Lower leg skin (tissue), 4 donors: Measurements from ENCODE around the gene MRS2. TPM values are rescaled to one million over a fixed set of nuclear protein-coding genes. Genes with fewer than 3 reads are reported as not detected.
"Not testable (repeated sequence)": the region's sequence is repeated elsewhere in the genome, so short reads cannot be mapped to it uniquely, and the experiment has no call there.

ENCODE experiments used
- DNase-seq, 2 donors: peaks; one replicate each; pipeline ENCODE4 v3.0.0-alpha.2; 2019; ENCODE audit warnings: low spot score in 2 of 2
- H3K4me3 ChIP-seq: fragments of 200-600 bp; sonication (generic); 2 replicates; pipeline ENCODE4 v1.5.1; 2017; ENCODE audit warnings: mild to moderate bottlenecking, low read depth; ENCODE audit not compliant: poor library complexity, severe bottlenecking
- POLR2A ChIP-seq, 2 donors: fragments of 450-650 bp; IDR thresholded peaks; one replicate each; pipeline ENCODE4 v1.6.1; 2016 to 2017; ENCODE audit warnings: antibody characterized with exemption in 2 of 2, mild to moderate bottlenecking in 1 of 2, moderate library complexity in 1 of 2
- WGBS, 2 donors: methylation state at CpG; one replicate each; pipeline ENCODE4 v1.1.5; 2018; 5-methylcytosine and 5-hydroxymethylcytosine counted together
- intact Hi-C: fragments of 100-400 bp; cut with DNase I; formaldehyde crosslinking; loops from one replicate; pipeline ENCODE4 v1.15.0; 2023; ENCODE audit warnings: low total_unique reads
- total RNA-seq, 4 donors: library from RNA; depleted of rRNA; stranded (reverse); fragments of >200 nt; gene quantifications; one replicate each; pipeline ENCODE4 v1.1.0, GENCODE V29; 2016
- TF ChIP-seq, protein P1 (sequence below), 3 donors: fragments of 450-650 bp; IDR thresholded peaks; one replicate each; pipeline ENCODE4 v1.5.1; 2016; ENCODE audit warnings: antibody characterized with exemption in 3 of 3, mild to moderate bottlenecking in 3 of 3, moderate library complexity in 2 of 3

Gene MRS2
- total RNA-seq, 4 donors from 2014 or later = 16.0 to 25.4 (median 20.6) TPM

DNA sequence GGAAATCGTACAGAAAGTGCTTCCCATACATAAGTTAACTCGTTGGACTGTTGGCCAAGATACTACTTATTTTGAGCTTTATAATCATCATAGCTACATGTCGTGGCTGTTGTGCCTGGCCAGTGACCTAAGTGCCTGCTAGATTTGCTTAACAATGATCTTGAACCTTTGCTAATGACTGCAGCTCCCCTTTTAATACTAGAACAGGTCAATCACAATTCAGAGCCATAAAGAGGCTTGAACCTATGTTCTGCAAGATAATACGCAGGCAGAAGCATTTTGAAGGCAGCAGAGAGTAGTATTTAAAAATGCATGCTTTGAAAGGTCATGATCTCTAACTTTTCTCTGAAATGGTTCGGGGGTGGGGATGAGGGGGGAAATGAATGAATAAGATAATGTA, 2.5 kb downstream of the MRS2 start:
- WGBS, 2 donors = 91% methylated on average over 5 of the region's 5 CpGs
- TF ChIP-seq, protein P1, sequence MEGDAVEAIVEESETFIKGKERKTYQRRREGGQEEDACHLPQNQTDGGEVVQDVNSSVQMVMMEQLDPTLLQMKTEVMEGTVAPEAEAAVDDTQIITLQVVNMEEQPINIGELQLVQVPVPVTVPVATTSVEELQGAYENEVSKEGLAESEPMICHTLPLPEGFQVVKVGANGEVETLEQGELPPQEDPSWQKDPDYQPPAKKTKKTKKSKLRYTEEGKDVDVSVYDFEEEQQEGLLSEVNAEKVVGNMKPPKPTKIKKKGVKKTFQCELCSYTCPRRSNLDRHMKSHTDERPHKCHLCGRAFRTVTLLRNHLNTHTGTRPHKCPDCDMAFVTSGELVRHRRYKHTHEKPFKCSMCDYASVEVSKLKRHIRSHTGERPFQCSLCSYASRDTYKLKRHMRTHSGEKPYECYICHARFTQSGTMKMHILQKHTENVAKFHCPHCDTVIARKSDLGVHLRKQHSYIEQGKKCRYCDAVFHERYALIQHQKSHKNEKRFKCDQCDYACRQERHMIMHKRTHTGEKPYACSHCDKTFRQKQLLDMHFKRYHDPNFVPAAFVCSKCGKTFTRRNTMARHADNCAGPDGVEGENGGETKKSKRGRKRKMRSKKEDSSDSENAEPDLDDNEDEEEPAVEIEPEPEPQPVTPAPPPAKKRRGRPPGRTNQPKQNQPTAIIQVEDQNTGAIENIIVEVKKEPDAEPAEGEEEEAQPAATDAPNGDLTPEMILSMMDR (IDR thresholded peaks at IDR 0.05) = no peak
- TF ChIP-seq POLR2A (IDR thresholded peaks at IDR 0.05) = no peak
- DNase-seq = no peak
- H3K4me3 ChIP-seq = no peak overlapping the region
- intact Hi-C loops = no loop called here

DNA sequence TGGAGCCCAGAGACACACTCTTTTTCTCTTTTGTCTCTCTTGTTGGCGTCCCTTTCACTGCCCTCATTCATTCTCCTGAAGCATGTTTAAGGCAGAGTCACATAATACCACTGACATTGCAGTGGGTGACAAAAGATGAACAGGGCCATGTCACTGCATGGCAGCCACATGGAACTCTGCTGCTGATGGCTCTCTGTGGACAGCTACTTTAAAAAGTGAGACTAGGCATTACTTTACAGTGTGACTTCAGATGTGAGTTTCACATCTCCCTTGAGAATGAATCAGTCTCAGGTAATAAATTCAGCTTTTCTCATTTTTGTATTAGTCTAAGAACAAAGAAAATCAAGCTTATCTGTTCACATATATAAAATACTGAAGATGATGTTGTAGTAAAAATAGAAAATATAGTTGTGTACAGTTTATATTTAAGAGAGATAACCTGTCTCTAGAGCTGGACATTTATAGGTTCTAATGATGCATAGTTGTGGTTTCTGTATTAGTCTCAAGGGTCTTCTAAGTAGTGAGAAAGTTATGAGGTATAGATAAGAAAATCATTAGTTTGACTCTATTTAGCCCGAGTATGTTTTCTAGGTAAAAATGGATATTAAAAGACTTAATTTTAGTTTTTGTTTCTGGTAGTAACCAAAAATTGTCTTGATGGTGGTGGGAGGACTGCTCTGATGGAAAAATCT, 6.1 kb downstream of the MRS2 start:
- TF ChIP-seq, protein P1 (IDR thresholded peaks at IDR 0.05) = no peak
- no peak overlapping the region for H3K4me3 ChIP-seq
- intact Hi-C loops = no loop called here
- 82 to 84% methylated on average over 2 of the region's 2 CpGs for WGBS, 2 donors
- DNase-seq = no peak

DNA sequence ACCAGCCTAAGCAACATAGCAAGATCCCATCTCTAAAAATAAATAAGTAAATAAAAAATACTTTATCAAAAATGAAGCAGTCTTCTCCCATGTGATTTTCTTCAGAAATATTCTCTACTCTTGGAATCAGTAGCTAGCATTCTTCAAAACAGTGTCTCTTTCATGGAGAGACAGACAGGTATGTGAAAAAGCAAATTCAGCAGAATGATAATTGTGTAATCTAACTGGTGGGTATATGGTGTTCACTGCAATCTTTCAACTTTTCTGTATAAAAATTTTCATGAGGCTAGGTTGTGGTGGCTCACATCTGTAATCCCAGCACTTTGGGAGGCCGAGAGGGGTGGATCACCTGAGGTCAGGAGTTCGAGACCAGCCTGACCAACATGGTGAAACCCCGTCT, 7.9 kb downstream of the MRS2 start:
- intact Hi-C loops = no loop called here
- TF ChIP-seq POLR2A (IDR thresholded peaks at IDR 0.05) = no peak
- TF ChIP-seq, protein P1 (IDR thresholded peaks at IDR 0.05) = no peak
- DNase-seq = no peak
- WGBS, 2 donors = 95 to 98% methylated on average over 3 of the region's 3 CpGs
- H3K4me3 ChIP-seq = no peak overlapping the region

DNA sequence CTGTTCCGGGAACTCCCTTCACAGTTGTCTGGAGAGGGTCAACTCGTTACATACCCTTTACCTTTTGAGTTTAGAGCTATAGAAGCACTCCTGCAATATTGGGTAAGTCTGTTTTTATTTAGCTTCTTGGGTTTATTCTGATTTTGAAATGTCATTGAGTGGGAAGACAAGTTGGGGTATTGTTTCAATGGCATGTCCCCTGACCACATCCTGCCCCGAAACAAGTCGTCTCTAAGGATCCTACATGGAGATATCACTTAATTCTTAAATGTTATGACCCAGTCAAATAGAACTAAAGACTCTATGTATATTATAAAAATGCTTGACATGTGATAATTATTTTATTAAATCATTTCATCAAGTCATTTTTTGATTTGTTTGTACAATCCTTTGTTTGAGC, 9.6 kb downstream of the MRS2 start:
- WGBS, 2 donors = 94% methylated on average over 4 of the region's 4 CpGs
- H3K4me3 ChIP-seq = no peak overlapping the region
- TF ChIP-seq, protein P1 (IDR thresholded peaks at IDR 0.05) = no peak
- no peak for TF ChIP-seq POLR2A (IDR thresholded peaks at IDR 0.05)
- intact Hi-C loops = no loop called here
- no peak for DNase-seq

DNA sequence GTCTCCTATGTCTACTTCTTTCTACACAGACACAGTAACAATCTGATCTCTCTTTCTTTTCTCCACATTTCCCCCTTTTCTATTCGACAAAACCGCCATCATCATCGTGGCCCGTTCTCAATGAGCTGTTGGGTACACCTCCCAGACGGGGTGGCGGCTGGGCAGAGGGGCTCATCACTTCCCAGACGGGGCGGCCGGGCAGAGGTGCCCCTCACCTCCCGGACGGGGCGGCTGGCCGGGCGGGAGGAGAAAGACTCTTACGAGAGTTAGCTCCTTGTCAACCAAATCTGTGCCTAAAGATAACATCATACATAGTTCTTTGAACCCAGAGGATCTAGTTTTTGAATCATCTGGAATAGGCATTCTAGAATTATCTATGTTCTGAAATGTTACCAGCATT, 11.8 kb downstream of the MRS2 start:
- WGBS, 2 donors = 93 to 97% methylated on average over 15 of the region's 15 CpGs
- H3K4me3 ChIP-seq, DNase-seq, intact Hi-C loops: not testable (repeated sequence)

DNA sequence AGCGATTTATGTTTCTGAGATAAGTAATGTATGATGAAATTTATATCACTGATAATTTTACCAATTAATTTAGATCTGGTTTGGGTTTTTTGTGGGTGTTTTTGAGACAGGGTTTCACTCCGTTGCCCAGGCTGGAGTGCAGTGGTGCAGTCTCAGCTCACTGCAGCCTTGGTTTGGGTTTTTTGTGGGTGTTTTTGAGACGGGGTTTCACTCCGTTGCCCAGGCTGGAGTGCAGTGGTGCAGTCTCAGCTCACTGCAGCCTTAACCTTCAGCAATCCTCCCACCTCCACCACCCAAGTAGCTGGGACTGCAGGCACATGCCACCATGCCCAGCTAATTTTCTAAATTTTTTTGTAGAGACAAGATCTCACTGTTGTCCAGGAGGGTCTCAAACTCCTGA, 13.0 kb downstream of the MRS2 start:
- no peak overlapping the region for H3K4me3 ChIP-seq
- intact Hi-C loops = no loop called here
- no peak for DNase-seq
- WGBS, 2 donors = 93 to 95% methylated on average over 4 of the region's 4 CpGs
- TF ChIP-seq POLR2A (IDR thresholded peaks at IDR 0.05) = no peak
- TF ChIP-seq, protein P1 (IDR thresholded peaks at IDR 0.05) = no peak
